T-helper 17 cell (primary cell): Measurements from ENCODE around the gene USP46. TPM values are rescaled to one million over a fixed set of nuclear protein-coding genes. Genes with fewer than 3 reads are reported as not detected.
A peak's percentile ranks its signal among the peaks of the same experiment; 100 is the strongest.

Experiments
- ATAC-seq: fragments of 150-1000 bp; cut with Tn5 transposase; 2 replicates; pipeline ENCODE4 v1.10.0; 2021; ENCODE audit warnings: mild to moderate bottlenecking, moderate library complexity
- DNase-seq, 3 donors: peaks; one replicate each; pipeline versions ENCODE4 v3.0.0 to v3.0.0-alpha.2; 2020 to 2021
- H3K9me3 ChIP-seq: one replicate; pipeline ENCODE4 v1.7.0; 2013; ENCODE audit warnings: low read length, mild to moderate bottlenecking; ENCODE audit not compliant: control insufficient read depth, poor library complexity, severe bottlenecking
- H3K27ac Mint-ChIP-seq: one replicate; pipeline ENCODE4 v1.8.0; 2022; ENCODE audit warnings: mild to moderate bottlenecking, moderate library complexity, mixed read lengths
- H3K27me3 Mint-ChIP-seq: one replicate; pipeline ENCODE4 v1.8.0; 2022; ENCODE audit warnings: mixed read lengths
- H3K36me3 Mint-ChIP-seq: one replicate; pipeline ENCODE4 v1.8.0; 2022; ENCODE audit warnings: low read depth, mixed read lengths
- H3K4me1 Mint-ChIP-seq: one replicate; pipeline ENCODE4 v1.8.0; 2022; ENCODE audit warnings: mild to moderate bottlenecking, mixed read lengths
- H3K4me3 Mint-ChIP-seq: one replicate; pipeline ENCODE4 v1.8.0; 2022; ENCODE audit warnings: mild to moderate bottlenecking, moderate library complexity, mixed read lengths
- total RNA-seq, 4 donors: library from RNA in 2 of 4; stranded (reverse) in 2 of 4; gene quantifications; one replicate each; pipeline ENCODE4 v1.2.3 and lab custom pipeline; 2022 to 2026

The USP46 gene
- total RNA-seq, 2 donors from 2014 or later: 22.5 to 24.0 TPM

DNA sequence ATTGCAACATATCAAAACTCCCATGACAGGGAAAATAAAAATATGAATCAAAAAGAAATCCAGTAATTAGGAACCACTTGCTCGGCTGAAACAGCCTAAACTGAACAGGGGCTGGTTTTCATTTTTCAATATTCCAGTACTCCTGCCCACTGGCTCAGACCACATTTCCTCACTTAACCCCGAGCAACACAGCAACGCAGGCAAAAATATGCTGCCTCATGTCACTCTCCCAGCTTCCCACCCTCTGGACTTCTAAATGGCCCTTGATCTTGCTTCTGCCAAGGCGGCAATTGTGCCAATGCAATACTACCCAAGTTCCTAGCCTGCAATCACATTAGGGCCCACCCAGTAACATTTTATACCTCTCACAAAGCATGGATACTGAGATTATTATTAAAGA is 30.6 kb downstream of the USP46 start:
- no peak for DNase-seq
- Mint-ChIP-seq H3K4me3 (no peak overlapping the region), H3K27me3 (no peaks in the 10 kb centered on the region), H3K36me3 (peaks cover 11% of the 10 kb centered on the region), H3K4me1 (peaks cover 14% of the 10 kb centered on the region), H3K27ac (no peak overlapping the region)
- H3K9me3 ChIP-seq: no peaks in the 10 kb centered on the region
- ATAC-seq: no peak

DNA sequence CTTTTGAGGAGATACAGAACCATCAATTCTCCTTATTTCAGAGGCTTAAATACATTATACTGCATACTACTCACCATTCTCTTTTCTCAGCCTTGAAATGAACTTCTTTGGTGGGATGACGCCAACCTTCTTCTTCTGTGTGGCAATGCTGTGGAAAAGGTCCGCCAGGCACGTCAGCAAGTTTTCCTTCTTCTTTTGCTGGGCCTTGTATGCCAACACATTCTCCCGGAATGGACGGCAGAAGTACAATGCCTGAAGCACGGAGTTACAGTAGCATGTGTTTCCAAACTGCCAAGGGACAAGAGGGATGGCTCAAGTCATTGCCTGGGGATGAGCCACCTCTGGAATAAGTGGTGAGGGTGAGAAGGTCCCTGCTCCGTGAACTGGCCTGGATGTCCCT is 31.2 kb downstream of the USP46 start:
- Mint-ChIP-seq H3K4me3 (no peak overlapping the region), H3K27ac (no peak overlapping the region), H3K27me3 (no peaks in the 10 kb centered on the region), H3K36me3 (peaks cover 13% of the 10 kb centered on the region), H3K4me1 (peaks cover 13% of the 10 kb centered on the region)
- H3K9me3 ChIP-seq: no peaks in the 10 kb centered on the region
- no peak for DNase-seq
- no peak for ATAC-seq

DNA sequence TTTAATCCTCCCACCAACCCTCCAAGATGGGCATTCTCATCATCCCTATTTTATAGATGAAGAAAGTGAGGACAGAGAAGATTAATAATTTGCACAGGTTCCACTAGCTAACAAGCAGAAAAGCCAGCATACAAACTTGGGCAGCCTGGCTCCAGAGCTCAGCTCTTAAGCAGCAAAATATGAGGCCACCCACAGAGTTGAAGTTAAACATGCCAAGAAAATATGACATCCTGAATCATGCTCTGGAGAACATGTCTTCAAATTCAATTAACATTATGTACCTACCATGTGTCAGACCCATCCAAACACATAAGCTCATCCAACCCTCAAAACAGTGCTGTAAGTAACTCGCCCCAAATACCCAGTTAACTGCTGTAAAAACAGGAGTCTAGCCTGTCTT is 33.9 kb downstream of the USP46 start:
- H3K9me3 ChIP-seq: no peaks in the 10 kb centered on the region
- Mint-ChIP-seq H3K4me1 (peaks cover 18% of the 10 kb centered on the region), H3K27me3 (no peaks in the 10 kb centered on the region), H3K36me3 (peaks cover 14% of the 10 kb centered on the region), H3K4me3 (no peak overlapping the region), H3K27ac (no peak overlapping the region)
- DNase-seq (no peak), ATAC-seq (no peak)

DNA sequence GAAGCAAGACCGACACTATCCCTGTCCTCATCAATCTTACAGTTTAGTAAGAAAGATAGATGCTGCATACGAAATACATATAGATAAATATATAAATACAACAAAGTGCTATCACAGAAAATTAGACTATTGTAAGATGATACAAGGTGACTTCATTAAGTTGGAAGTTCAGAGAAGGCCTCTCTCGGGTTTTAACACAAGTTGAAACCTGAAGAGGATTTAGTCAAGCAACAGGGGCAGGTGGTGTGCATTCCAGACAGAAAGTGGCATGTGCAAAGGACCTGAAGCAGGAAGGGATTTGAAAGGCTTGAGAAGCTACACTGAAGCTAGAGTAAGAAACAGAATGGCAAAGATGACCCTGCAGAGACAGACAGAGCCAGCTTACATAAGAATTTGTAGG is 36.5 kb downstream of the USP46 start:
- Mint-ChIP-seq H3K27me3 (no peaks in the 10 kb centered on the region), H3K4me1 (peaks cover 28% of the 10 kb centered on the region), H3K36me3 (peaks cover 9% of the 10 kb centered on the region), H3K27ac (peak overlapping the region; percentile 21), H3K4me3 (no peak overlapping the region)
- DNase-seq (no peak), ATAC-seq (no peak)
- no peaks in the 10 kb centered on the region for H3K9me3 ChIP-seq

DNA sequence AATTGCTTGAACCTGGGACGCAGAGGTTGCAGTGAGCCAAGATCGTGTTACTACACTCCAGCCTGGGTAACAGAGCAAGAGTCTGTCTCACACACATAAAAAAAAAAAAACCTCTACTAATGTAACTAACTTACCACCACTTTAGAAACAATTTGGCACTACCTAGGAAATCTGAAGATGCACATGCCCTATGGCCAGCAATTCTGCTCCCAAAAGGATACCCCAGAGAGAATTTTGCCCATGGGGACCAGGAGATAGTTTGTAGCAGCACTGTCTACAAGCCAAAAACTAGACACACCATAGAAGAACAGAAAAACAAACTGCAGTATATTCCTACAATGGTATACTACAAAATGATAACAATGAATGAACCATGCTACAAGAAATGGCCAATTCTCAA is 37.5 kb downstream of the USP46 start:
- no peaks in the 10 kb centered on the region for H3K9me3 ChIP-seq
- no peak for DNase-seq
- peak overlapping the region; percentile 17 for H3K27ac Mint-ChIP-seq
- peaks cover 9% of the 10 kb centered on the region for H3K36me3 Mint-ChIP-seq
- no peak for ATAC-seq
- peaks cover 34% of the 10 kb centered on the region for H3K4me1 Mint-ChIP-seq
- H3K27me3 Mint-ChIP-seq: no peaks in the 10 kb centered on the region
- H3K4me3 Mint-ChIP-seq: no peak overlapping the region

DNA sequence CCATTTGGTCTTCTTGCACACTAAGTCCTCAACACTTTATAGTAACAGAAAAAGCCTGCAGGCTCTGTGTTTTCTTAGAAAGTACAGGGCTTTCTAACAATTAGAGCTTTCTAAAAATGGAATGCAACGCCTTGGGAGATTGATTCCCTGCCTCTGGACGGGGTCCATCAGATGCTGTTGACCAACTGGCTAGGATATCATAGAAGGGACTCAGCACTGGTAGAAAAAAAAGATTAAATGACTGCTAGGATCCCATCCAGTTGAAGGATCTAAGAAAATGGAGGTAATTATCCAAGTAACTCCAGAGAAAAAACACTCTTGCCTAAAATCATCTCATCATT is 39.5 kb downstream of the USP46 start:
- no peaks in the 10 kb centered on the region for H3K9me3 ChIP-seq
- H3K36me3 Mint-ChIP-seq: peaks cover 9% of the 10 kb centered on the region
- H3K4me1 Mint-ChIP-seq: peaks cover 44% of the 10 kb centered on the region
- DNase-seq (no peak), ATAC-seq (no peak)
- H3K4me3 Mint-ChIP-seq: no peak overlapping the region
- H3K27ac Mint-ChIP-seq: peak overlapping the region; percentile 90
- no peaks in the 10 kb centered on the region for H3K27me3 Mint-ChIP-seq

DNA sequence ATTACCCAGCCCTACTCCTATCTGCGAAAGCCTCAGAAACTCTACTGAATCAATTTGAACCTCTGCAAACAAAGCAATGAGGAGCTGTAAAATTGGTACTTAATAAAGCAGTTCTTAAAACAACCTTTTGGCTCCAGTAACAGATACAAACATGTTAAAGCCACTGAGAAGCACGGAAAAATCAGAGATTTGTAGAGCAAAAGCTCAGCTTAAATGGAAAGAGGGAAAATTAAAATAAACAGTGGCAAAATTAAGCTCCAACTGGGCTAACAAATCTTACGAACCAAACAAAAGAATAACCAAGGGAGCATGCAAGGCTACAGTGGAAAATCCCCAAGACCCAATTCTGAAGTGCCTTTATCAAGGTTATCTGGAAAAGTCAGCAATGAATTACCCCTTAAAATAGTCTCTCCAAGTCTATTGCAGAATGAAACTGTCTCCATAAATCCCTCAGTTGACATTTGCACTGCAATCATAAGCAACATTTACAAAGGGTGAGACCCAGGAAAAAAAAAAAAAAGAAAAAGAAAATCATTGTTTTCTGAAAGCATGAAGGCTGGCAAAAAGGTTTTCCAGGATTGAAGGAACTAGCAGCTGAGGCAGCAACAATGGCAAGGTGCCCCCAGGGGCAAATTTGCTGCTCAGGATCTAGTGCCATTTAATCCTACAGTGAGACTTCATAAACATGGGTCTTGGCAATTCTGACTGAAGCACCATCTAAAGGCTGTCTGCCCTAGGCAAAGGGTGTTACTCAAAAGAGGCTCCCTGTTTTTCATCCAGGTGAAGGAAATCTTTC is 40.1 kb downstream of the USP46 start:
- ATAC-seq: no peak
- no peaks in the 10 kb centered on the region for H3K27me3 Mint-ChIP-seq

DNA sequence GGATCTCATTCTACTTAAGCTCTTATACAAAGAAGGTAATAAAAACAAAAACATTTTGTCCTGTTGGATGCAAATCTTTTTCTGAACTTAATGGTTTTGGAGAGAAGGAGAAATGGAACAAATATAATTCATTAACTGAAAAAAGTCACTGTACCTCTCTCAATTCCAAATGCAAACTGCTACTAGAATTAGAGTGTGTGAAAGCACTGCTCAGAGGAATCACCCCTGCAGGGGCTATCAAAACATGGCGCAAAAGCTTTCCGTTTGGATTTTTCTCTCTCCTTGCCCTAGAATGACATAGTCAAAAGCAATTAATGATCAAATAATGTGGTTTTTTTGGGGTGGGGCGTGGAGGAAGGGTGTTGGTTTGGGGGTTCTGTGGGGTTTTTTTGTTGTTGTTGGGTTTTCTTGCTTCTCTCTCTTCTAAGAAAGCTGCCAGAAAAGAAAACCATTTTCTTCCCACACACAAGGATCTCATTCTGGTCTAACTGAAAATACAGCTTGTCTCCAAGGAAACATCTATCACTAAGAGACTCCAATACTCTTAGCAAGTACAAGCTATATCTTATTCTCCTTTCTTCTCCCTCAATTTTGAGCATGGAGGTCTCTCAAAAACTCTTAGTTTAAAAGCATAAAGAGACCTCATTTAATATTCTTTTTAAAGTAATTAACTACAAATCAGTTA is 41.6 kb downstream of the USP46 start:
- Mint-ChIP-seq H3K27ac (peak overlapping the region; percentile 90), H3K4me1 (peaks cover 39% of the 10 kb centered on the region), H3K36me3 (peaks cover 5% of the 10 kb centered on the region), H3K4me3 (peak overlapping the region; percentile 70), H3K27me3 (no peaks in the 10 kb centered on the region)
- peak; percentile 71 for ATAC-seq
- no peak for DNase-seq
- no peaks in the 10 kb centered on the region for H3K9me3 ChIP-seq

More for the DNA sequence above, 40.1 kb downstream of the USP46 start:
- Mint-ChIP-seq H3K4me1 (peaks cover 40% of the 10 kb centered on the region), H3K4me3 (peak overlapping the region; percentile 15), H3K36me3 (peaks cover 5% of the 10 kb centered on the region), H3K27ac (peak overlapping the region; percentile 90)
- H3K9me3 ChIP-seq: no peaks in the 10 kb centered on the region
- DNase-seq: no peak

DNA sequence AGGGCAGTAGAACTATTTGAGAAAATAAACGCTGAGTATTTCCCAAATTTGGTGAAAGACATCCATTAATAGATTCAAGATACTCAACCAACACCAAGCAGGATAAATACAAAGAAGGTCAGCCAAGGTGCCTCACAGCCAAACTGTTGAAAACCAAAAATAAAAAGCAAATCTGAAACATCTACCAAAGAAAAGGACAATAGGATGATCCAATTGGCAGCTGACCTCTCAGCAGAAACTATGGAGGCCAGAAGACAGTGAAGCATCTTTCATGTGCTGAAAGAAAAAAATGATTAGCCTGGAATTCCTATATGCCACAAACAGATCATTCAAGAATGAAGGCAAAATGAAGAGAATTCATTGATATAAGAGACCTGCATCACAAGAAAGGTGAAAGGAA is 44.9 kb downstream of the USP46 start:
- Mint-ChIP-seq H3K4me1 (peaks cover 29% of the 10 kb centered on the region), H3K27ac (peak overlapping the region; percentile 12), H3K36me3 (peaks cover 13% of the 10 kb centered on the region), H3K27me3 (no peaks in the 10 kb centered on the region), H3K4me3 (no peak overlapping the region)
- no peak for ATAC-seq
- H3K9me3 ChIP-seq: no peaks in the 10 kb centered on the region
- no peak for DNase-seq

DNA sequence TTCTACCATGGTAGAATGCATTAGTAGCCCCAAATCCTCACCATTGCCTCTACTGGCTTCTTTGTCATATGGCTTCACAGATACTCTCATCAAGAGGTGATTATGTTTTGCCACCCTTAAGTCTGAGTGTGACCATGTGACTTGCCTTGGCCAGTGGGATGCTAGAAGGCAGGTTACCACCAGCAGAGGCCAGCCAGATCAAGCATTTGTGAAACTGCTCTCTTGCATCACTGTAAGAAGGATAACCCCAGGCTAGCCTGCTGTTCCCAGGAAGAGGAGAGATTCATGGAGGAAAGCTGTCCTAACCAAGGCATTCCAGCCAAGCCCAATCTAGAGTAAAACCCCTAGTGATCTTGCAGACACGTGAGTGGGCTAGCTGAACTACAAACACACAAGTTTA is 46.8 kb downstream of the USP46 start:
- H3K4me3 Mint-ChIP-seq: no peak overlapping the region
- peaks cover 16% of the 10 kb centered on the region for H3K4me1 Mint-ChIP-seq
- ATAC-seq (no peak), DNase-seq (no peak)
- H3K27me3 Mint-ChIP-seq: no peaks in the 10 kb centered on the region
- no peak overlapping the region for H3K27ac Mint-ChIP-seq
- peaks cover 11% of the 10 kb centered on the region for H3K36me3 Mint-ChIP-seq
- no peaks in the 10 kb centered on the region for H3K9me3 ChIP-seq

DNA sequence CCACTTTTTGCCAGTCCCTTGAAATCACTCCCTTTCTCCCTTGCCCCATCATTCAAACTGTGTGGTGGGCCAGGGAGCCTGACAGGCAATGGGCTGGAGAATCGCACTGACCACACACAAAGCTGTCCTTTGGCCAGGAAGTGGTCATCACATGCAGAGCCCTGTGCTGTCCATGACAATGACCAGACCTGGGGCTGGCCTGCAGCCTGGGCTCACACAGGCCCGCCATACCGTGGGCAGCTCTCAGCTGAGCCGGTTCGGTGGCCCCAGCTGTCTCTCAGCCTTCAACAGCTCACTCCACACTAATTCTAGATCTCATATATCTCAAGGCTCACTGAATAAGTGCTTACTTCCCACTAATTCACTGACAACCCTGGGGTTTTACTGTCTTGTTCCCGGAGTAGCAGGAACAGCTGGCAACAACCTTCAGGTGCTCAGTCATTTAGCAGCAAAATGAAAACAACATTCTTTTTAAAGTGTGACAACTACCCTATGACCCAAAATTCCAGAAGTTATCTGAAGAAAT is 48.0 kb downstream of the USP46 start:
- Mint-ChIP-seq H3K36me3 (peaks cover 11% of the 10 kb centered on the region), H3K4me3 (no peak overlapping the region), H3K27ac (peak overlapping the region; percentile 72), H3K27me3 (no peaks in the 10 kb centered on the region), H3K4me1 (peaks cover 8% of the 10 kb centered on the region)
- no peaks in the 10 kb centered on the region for H3K9me3 ChIP-seq
- ATAC-seq (no peak), DNase-seq (no peak)

DNA sequence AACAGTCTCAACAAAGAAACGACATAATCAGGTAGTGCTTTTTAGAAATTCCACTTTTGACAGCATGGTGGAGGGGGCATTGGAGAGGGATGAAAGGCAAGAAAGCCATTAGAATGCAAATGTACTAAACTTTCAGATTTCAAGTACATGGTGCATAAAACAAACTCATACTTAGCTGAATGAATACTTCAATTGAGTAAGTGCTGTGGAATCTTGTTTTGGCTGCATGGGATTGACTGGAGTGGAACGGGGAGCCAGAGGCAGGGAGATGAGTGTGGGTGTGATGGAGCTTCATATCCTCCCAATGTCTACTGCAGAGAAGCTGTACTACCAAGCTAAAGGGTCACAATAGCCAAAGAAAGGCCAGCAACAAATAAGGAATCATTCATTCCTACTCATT is 52.4 kb downstream of the USP46 start:
- H3K4me1 Mint-ChIP-seq: no peaks in the 10 kb centered on the region
- H3K9me3 ChIP-seq: no peaks in the 10 kb centered on the region
- H3K27me3 Mint-ChIP-seq: no peaks in the 10 kb centered on the region
- DNase-seq: no peak
- H3K4me3 Mint-ChIP-seq: no peak overlapping the region
- peaks cover 8% of the 10 kb centered on the region for H3K36me3 Mint-ChIP-seq
- no peak overlapping the region for H3K27ac Mint-ChIP-seq
- no peak for ATAC-seq

DNA sequence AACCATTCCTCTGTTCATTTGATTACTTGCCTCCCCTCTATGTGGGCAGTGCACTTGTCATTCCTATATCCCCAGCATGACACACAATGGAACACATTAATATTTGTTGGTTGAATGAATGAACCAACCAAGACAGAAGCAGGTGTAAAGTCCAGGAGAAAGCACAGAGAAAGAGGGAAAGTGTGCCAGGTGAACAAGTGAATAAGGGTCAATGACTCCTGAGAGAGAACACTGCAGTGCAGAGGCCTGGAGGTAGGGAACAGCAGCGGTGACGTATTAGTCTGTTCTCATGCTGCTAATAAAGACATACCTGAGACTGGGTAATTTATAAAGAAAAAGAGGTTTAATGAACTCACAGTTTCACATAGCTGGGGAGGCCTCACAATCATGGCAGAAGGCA is 53.1 kb downstream of the USP46 start:
- Mint-ChIP-seq H3K36me3 (peaks cover 8% of the 10 kb centered on the region), H3K27ac (no peak overlapping the region), H3K27me3 (no peaks in the 10 kb centered on the region), H3K4me3 (no peak overlapping the region), H3K4me1 (no peaks in the 10 kb centered on the region)
- H3K9me3 ChIP-seq: no peaks in the 10 kb centered on the region
- no peak for ATAC-seq
- DNase-seq: no peak

DNA sequence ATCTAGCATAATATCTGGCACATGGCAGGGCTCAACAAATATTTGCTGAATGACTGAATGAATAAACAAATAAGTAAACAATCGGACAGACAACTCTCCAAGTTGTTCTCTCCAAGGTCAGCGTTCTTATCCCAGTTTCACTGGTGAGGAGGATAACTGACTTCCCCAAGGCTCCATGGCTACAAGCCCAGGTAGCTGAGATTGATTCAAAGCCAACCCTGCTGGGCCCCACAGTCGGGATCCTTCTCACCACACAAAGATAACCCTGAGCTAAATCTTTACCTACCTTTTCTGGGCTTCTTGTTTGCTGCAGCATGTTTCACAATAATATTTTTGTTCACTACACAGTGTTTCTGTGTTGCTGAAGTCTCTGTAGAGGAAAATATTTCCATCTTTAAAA is 54.9 kb downstream of the USP46 start:
- DNase-seq (no peak), ATAC-seq (no peak)
- Mint-ChIP-seq H3K27me3 (no peaks in the 10 kb centered on the region), H3K36me3 (peaks cover 2% of the 10 kb centered on the region), H3K27ac (peak overlapping the region; percentile 14), H3K4me3 (no peak overlapping the region), H3K4me1 (peaks cover 2% of the 10 kb centered on the region)
- no peaks in the 10 kb centered on the region for H3K9me3 ChIP-seq
